Measurements from ENCODE around the gene KLF6.

Gene KLF6

GRCh38 chr10:3729397-3729976 is 55.5 kb downstream of the KLF6 start:
- DNase-seq (ENCODE audit: low spot score), result no peak

GRCh38 chr10:3728563-3728962 is 56.4 kb downstream of the KLF6 start:
- DNase-seq (ENCODE audit: low spot score), result no peak

- no peak for DNase-seq (ENCODE audit: low spot score)
Observed at GRCh38 chr10:3727268-3727667, 57.7 kb downstream of the KLF6 start.
